Measurements from ENCODE around the gene BMP7.
A peak's percentile ranks its signal among the peaks of the same experiment; 100 is the strongest.
"Not testable (repeated sequence)": the region's sequence is repeated elsewhere in the genome, so short reads cannot be mapped to it uniquely, and the experiment has no call there.

The BMP7 gene

DNA sequence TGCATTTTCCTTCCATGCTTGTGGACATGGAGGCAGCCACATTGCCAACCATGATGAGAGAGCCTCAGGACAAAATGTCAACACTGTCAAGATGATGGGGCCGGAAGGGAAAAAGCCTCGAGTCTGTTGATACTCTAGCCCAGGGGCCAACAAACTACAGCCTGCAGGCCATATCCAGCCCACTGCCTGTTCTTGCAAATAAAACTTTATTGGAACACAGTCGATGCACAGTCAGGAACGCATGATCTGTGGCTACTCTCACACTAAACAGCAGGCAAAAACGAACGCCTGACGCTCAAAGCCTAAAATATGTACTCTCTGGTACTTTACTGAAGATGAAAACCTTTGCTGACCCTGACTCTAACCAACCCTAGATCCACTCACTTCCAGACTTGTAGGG lies 72.3 kb downstream of the BMP7 start:
- no peak for DNase-seq

DNA sequence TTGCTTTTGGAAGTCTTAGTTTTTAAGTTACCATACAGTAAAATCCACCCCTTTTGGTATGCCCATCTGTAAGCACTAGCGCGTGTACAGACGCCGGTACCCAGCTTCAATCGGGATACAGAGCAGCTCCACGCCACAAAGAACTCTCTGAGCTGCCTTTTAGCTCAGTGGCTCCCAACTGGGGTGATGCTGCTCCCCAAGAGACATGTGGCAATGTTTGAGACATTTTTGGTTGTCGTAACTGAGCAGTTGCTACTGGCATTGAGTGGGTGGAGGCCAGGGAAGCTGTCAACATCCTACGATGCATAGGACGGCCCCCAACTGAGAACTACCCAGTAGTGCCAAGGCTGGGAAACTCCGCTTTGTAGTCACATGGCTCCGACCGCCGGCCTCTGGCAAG lies 73.3 kb downstream of the BMP7 start:
- no peak for DNase-seq

DNA sequence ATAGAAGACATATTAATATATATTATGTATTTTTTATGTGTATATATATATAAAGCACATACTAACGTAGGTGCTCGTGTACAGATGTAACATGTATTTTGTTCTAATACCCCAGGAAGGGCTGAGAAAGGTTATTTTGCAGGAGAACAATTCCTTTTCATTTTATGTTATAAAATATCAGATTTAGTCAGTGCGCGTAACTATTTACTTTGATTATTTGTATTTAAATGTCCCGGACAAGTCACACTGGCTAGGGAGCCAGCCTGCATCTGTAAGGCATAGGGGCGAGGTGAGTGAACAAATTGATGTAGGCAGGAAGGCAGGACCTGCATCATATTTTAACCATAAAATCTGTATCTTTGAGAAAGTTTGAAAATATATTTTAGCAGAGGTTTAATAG lies 74.1 kb downstream of the BMP7 start:
- no peak for DNase-seq

DNA sequence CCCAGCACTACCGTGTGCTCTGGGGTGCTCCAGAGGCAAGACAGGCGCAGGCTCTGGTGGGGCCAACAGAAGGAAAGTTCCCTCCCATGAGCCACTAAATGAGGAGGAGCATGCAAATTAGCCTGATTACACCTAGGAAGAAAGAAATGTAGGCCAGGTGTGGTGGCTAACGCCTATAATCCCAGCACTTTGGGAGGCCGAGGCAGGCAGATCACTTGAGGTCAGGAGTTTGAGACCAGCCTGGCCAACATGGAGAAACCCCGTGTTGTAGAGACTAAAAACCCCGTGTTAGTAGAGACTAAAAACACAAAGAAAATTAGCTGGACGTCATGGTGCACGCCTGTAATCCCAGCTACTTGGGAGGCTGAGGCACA lies 75.2 kb downstream of the BMP7 start:
- not testable (repeated sequence) for DNase-seq

DNA sequence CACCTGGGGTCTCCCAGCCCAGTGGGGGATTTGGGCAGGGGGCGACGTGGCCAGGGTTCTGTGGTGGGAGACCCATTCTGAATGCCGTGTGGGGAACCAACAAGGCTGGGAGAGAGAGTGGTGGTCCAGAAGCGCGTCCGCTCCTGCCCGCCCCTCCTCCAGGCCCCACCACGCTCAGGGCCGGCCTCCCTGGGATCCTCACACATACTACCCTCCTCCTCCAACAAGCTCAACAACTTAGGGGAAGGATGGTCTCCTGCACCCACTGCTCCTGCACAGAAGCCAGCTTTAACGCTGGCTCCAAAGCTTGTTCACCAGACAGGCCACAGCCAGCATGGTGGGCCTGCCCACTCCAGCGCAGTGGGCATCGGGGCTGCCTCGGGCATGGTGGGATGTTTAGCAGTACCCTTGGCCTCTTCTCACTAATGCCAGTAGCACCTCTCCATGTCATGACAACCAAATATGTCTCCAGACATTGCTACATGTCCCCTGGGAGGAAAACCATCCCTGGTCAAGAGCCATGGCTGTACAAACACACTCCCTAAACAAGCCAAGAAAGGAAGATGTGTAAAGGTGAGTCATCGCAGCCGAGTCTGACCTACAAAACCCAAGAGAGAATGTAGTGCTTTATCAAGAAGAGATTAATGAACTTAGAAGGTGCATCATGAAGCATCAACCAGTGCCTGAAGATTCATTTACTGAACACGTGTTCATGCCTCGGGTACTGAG lies 75.7 kb downstream of the BMP7 start:
- DNase-seq, result no peak

DNA sequence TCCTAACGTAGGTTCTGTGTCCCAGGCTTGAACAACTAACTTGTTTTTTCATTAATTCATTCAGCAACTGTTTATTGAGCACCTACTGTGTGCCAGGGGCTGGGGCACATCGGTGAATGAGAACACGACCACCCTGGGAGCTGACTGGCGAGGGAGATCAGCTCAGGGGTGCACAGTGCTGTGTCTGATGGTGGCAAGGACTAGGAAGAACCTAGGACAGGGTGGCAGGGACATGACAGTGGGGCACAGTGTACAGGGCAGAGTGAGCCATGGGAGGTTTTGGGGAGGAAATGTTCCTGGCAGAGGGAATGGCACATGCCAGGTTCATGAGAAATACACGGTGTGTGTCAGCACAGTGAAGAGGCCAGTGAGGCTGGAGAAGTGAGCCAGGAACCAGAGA lies 76.7 kb downstream of the BMP7 start:
- DNase-seq, result no peak

DNA sequence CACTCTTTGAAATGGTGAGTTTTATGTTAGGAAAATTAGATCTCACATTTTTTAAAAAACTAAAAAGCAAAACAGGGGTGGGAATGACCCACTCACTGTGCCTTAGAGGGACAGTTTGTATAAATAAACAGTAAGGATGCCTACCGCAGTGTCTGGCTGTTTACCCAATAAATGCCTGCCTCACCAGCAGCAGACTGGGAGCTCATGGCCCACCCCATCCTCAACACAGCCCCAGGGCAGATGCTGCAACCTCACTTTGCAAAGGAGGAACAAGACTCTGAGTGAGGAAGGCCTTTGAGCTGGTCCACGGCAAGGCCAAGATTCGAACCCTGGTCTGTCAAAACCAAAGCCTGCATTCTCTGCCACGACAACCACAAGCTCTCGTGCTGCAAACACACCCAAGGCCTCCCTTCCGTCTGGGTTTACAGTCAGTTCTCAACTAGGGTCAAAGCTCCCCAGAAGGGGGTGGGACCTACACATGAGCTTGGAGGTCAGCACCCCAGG lies 77.8 kb downstream of the BMP7 start:
- no peak for DNase-seq

DNA sequence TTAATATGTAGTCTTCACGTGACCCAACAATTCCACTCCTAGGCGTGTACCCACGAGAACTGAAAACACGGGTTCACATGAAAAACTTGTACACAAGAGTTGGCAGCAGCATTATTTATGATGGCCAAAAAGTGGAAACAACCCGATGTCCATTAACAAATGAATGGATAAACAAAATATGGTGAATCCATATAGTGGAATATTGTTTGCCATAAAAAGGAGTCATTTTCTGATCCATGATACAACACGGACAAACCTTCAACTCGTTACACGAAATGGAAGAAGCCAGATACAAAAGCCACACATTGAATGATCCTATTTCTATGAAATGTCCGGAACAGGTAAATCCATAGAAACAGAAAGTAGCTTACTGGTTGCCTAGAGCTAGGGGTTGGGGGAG lies 78.4 kb downstream of the BMP7 start:
- no peak for DNase-seq

DNA sequence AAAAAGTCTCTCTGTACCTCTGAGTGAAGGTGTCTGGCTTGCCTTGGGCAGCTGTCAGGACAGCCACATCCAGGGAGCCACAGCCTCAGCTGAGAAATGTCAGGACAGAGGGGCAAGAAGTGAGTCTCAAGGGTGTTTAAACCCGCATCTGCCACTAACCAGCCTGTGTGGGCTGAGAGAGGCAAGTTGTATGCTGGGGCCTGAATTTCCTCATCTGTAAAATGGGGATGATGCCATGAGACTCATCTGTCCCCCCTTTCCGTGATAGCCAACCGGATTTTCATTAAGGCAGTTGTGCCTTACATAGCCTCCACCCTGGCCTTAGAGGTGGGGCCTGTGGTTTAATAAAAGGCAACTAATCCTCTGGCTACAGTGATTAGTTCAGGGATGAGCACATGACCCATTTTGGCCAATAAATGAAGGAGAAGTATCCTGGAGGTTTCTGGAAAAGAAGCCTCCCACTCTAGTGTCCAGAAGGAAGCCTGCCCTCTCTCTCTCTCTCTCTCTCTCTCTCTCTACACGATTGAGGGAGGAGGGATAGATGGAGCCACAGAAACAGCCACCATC lies 79.3 kb downstream of the BMP7 start:
- no peak for DNase-seq

DNA sequence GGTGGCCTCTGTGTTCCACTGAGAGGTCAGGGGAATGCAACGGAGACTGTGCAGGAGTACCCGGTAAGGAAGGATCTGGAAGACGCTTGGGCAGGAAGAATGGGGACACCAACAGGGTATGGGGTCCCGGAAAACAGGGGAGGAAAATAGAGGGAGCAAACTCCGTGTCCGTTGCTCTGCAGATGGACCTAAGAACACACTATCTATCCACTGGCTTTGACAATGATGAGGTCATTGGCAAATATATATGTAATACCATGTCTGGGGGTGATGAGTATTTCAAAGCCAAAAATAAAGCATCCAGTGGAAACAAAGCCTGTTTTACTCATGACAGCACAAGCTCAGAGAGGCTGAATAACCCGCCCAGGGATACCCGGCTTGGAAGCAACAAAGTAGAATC lies 80.2 kb downstream of the BMP7 start:
- DNase-seq, result no peak

DNA sequence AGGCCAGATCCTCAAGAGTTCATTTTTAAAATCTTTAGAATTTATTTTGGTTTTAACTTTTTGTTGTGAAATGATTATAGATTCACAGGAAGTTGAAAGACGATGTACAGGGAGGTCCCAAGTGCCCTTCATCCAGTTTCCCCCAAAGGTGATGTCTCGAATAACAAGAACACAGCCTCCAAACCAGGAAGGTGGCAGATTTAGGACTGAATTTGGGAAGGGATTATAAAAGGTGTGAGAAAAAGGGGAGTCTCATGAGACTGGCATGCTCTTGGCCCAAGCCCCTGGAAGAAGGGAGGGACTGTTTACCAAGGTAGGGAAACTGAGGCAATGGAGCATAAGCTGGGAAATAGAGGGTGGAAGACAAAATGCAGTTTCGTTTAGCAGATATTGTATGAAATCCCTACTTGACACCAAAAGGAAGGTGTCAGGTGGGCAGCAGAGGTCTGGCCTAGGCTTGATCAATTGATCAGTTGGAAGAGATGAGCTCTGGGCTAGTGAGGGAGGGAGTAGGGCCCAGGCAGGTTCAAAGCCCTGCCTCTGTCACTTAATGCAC lies 81.2 kb downstream of the BMP7 start:
- no peak for DNase-seq

DNA sequence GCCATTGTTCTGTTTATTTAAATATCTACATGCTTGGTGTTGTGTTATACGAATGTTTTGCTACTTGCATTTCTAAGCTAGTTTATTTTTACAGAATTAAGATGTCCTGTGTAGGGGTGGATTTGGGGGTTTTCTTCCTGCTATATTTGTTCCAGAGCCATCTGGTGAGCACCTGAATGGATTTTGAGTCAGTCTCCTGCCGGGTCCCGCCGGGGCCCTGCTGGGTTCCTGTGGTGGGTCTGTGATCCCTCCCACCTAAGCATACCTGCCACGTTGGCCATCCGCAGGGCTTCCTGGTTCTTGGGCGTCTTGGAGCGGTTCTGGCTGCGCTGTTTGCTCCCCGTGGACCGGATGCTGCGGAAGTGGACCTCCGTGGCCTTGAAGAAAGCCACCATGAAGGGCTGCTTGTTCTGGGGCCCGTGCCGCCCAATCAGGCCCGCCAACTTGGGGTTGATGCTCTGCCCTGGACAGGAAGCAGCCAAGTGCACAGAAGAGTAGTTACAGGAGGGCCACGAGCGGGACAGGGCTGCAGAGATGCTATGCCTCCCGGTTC lies 82.9 kb downstream of the BMP7 start:
- no peak for DNase-seq

DNA sequence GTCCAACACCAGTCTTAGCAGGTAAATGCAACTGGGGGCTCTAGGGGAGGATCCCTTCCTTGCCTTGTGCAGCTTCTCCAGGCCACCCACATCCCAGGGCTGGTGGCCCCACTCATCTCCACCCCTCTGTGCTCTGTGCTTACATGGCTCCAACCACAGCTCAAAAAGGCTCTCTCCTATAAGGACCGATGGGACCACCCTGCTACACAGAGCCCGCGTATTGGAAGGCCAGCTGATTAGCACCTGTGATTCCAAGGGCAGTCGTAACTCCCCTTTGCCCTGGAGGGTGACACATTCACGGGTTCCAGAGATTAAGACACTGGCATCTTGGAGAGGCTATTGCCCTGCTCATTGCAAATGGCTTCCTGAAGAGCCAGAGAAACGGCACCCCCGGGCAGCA lies 84.8 kb downstream of the BMP7 start:
- no peak for DNase-seq

DNA sequence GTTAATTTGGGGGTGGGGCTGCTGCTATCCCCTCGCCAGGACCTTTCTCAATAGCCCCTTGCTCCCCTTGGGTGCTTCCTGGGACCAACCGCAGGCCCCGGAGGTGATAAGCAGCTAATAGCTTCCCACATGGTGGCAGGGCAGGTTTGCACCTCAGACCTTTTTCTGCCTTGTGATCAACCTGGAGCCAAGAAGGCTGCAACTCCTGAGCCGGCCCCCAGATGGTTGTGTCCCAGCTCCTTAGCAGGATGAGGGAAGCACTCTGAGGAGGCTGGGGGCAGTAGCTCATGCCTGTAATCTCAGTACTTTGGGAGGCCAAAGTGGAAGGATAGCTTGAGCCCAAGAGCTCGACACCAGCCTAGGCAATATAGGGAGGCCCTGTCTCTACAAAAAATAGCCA lies 85.5 kb downstream of the BMP7 start:
- DNase-seq, result no peak

DNA sequence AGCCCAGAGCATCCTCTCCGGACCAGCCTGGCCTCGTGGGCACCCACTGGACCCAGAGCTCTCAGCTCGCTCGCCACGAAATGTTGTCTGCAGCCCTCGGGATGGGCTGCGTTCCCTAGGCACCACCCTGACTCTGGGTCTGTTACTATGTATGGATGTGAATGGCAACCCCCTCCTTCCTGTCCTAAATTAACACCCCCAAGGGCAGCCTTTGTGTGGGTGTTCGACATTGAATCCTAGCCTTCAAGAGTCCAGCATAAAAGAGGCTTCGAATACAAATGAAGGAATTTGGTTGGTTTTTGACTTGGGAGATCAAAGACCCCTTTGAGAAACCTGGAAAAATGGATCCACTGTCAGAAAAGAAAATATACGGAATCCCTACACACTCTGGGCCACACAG lies 86.1 kb downstream of the BMP7 start:
- no peak for DNase-seq

DNA sequence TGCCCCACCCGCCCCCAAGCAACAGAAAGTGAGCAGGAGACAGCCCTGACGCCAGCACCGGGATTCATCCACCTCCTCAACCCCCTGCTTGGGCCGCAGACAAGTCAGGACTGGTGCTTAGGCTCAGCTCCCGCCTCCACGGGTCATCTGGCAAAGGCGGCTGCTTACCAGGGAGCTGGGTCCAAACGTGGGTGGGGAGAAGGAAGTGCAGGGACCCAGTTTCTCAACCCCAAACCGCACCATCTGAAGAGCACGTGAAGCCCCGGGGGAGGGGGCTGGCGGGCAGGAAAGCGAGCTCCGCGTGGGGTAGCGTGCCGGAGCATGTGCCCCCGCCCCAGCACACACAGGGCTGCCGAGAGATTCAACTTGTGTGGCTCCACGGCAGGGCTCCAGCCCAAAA lies 87.2 kb downstream of the BMP7 start:
- peak in 1 of 51 donors; percentile 14 for DNase-seq

DNA sequence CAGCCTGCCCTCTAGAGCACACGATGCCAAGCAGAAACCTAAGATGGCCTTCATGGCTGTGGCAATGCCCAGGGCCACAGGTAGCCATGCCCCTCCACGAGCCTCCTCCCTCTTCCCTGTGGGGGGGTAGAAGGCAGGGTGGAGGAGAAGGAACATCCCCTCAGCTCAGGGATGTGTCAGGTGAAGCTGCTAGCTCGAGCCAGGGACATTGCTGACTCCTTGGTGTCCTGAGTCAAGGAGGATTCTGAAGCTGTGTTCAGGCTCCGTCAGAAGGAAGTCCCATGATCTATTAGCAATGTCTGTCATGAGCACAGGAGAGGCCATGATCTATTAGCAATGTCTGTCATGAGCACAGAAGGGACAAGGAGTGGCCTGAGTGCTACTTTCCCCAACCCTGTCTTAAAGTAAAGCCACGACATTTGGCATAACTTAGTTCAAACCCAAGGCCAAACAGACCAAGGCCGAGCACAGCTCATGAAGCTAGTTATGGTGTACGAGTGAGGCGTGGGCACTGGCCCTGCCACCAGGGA lies 87.8 kb downstream of the BMP7 start:
- DNase-seq, result no peak

DNA sequence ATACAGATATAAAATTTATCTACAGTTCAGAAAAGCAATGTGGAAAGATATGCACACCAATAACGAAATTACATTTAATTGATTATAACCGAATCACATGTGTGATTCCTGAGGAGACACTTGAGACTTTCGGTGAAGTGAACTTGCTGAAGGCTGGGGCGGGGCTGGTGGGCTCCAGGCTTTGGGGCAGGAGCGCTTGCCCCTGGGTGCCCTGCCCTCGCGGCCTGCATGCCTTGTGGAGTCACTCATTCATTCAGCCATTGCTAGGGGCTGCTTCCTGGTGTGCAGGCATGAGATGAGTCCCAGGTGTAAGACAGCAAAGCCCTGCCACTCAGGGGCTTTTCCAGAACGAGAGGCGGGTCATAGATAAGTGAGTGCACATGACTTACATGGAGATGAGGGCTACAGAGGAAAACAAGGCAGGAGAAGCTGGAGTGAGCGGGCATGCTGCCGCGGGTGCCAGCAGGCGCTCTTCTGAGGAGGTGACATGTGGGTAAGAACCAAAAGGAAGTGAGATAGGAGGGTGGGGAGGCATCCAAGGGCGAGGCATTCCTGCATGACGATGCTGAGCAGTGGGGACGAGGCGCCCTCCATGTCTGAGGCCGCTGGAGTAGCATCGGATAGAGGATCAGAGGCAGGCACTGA lies 88.7 kb downstream of the BMP7 start:
- DNase-seq, result no peak

DNA sequence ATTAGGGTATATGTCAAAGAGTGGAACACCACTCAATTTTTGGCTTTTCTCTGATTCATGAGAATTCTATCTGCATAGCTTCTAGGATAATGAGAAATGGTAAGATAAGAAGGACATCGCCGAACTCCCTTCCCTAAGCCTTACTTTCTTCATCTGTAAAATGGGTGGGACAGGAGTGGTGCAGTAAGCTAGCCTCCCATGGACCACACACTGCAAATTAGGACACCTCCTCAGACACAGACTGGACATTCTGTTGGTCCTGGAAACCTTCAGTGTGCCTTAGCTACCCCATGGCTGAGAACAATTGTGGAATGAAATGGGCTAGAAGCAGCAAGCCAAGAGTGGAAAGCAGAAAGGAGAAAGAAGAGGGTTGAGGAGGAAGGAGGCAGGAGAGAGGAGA lies 89.6 kb downstream of the BMP7 start:
- no peak for DNase-seq

DNA sequence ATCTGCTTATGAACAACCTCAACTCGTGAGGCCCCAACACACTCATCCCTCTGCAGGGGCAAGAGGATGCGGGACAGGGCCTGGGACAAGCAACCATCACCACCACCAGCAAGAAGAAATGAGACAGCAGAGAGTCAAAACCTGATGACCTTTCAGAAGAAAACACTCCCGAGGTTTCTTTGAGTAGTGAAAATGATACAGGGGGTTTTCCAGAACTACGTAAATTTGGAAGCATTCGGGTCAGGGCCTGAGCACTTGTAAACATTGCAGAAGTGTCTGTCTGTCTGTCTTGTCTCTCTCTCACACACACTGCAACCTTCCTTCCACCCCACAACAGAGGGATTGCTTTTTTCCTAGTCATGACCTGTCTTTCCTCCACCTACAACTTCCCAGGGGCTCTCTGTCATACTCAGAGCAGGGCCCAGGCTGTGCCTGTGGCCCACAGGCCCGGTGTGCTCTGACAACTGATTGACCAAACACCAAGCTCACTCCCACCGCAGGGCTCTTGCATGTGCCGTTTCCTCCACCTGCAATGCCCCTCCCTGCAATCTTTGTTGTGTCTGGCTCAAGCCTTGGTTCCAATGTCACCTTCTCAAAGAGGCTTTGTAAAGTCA lies 90.9 kb downstream of the BMP7 start:
- no peak for DNase-seq

DNA sequence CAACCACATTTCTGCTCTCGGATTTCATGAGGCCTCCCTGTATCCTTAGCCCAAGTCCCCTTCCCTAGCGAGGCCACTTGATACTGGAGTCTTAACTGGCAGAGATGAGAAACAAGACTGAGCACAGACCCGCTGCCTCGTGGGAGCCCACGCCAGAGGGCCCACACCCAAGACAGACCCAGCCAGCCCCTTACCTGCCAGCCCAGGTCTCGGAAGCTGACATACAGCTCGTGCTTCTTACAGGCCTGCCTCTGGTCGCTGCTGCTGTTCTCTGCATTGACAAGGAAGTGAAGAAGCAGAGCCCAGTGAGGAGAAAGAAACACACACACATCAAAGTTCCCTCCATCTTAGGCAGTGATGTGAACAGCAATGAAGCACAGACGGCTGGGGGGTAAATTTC lies 91.7 kb downstream of the BMP7 start:
- no peak for DNase-seq

DNA sequence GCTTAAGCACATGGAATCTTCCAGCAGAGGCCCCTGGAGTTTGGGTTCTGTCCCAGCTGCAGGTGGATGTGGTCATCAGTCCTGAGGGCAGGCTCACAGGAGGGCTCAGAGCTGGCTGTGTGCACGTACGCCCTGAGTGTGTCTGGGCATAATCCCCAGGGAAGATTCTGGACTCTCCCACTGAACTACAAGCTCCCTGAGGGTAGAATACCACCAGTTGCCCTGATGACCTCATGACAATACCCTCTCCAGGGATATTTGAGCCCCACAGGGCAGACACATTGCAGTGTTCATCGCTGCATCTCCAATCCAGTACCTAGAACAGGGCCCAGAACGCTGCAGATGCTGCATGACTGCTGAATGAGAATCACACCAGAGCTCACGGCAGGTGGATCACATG lies 92.5 kb downstream of the BMP7 start:
- no peak for DNase-seq

All from hypothalamus (tissue), 51 donors.